B cell (primary cell): Measurements from ENCODE around the gene C10orf105. TPM values are rescaled to one million over a fixed set of nuclear protein-coding genes. Genes with fewer than 3 reads are reported as not detected.
A peak's percentile ranks its signal among the peaks of the same experiment; 100 is the strongest.

Source experiments
- ATAC-seq: fragments of 200-7000 bp; cut with Tn5 transposase; one replicate; pipeline ENCODE4 v1.10.0; 2021; ENCODE audit warnings: low read depth, mild to moderate bottlenecking, moderate number of reproducible peaks, moderate library complexity
- CTCF ChIA-PET: fragments of 350-600 bp; sonication (Branson Sonifier 250); formaldehyde crosslinking; loops from one replicate; lab custom pipeline; 2021; ENCODE audit warnings: antibody characterized with exemption, inconsistent platforms; lab: Charles Lee
- POLR2A ChIA-PET: fragments of 350-600 bp; sonication (Branson Sonifier 250); formaldehyde crosslinking; loops from one replicate; lab custom pipeline; 2021; ENCODE audit warnings: antibody characterized with exemption; lab: Charles Lee
- DNase-seq: peaks from one replicate; pipeline ENCODE4 v3.0.0; 2013
- H2AFZ ChIP-seq: 2 replicates; pipeline ENCODE4 v1.6.1; 2012; ENCODE audit warnings: mild to moderate bottlenecking, low read depth, low read length; ENCODE audit not compliant: insufficient read depth, poor library complexity, severe bottlenecking
- H3K27ac ChIP-seq, 2 donors: 1 replicate in 1 of 2; 2 replicates in 1 of 2; pipeline ENCODE4 v1.5.1; 2012 to 2013; ENCODE audit warnings: low read length in 2 of 2, mild to moderate bottlenecking in 2 of 2, moderate library complexity in 1 of 2
- H3K27me3 ChIP-seq, 4 experiments: fragments of 200-600 bp in 1 of 4; sonication (generic) in 1 of 4; replicated peaks in 1 of 4; 1 replicate in 2 of 4; 2 replicates in 2 of 4; pipeline versions ENCODE4 v1.6.1 to v1.7.0; 2013 to 2016; ENCODE audit warnings: low read length in 3 of 4, mild to moderate bottlenecking in 2 of 4, mixed read lengths in 1 of 4, moderate library complexity in 1 of 4; ENCODE audit not compliant: insufficient read depth in 4 of 4, control insufficient read depth in 3 of 4; ENCODE audit errors: control extremely low read depth in 1 of 4
- H3K36me3 ChIP-seq, 2 experiments: replicated peaks in 1 of 2; 1 replicate in 1 of 2; 2 replicates in 1 of 2; pipeline versions ENCODE4 v1.6.1 to v1.7.1; 2013; ENCODE audit warnings: low read length in 1 of 2; ENCODE audit not compliant: insufficient read depth in 2 of 2, control insufficient read depth in 1 of 2; ENCODE audit errors: control extremely low read depth in 1 of 2, extremely low read depth in 1 of 2
- H3K4me1 ChIP-seq, 2 donors: fragments of 200-600 bp in 1 of 2; sonication (generic) in 1 of 2; 1 replicate in 1 of 2; 2 replicates in 1 of 2; pipeline versions ENCODE4 v1.5.1 to v1.6.1; 2013 to 2017; ENCODE audit warnings: low read length in 2 of 2; ENCODE audit not compliant: control insufficient read depth in 2 of 2, insufficient read depth in 2 of 2
- H3K4me2 ChIP-seq: replicated peaks from 2 replicates; pipeline ENCODE3; 2012; ENCODE audit warnings: mild to moderate bottlenecking, low read depth, low read length; ENCODE audit not compliant: poor library complexity, severe bottlenecking
- H3K4me3 ChIP-seq, 5 experiments: fragments of 200-600 bp in 1 of 5; sonication (generic) in 1 of 5; 1 replicate in 3 of 5; 2 replicates in 2 of 5; pipeline versions ENCODE4 v1.5.1 to v1.7.0; 2011 to 2016; ENCODE audit warnings: low read length in 4 of 5, mild to moderate bottlenecking in 4 of 5, low read depth in 2 of 5, control low read depth in 1 of 5, moderate library complexity in 1 of 5; ENCODE audit not compliant: insufficient read depth in 1 of 5; ENCODE audit errors: control extremely low read depth in 1 of 5, extremely low read depth in 1 of 5
- H3K79me2 ChIP-seq: fragments of 200-600 bp; sonication (generic); one replicate; pipeline ENCODE4 v1.6.0; 2016; ENCODE audit warnings: low read length; ENCODE audit not compliant: control insufficient read depth, insufficient read depth
- H3K9ac ChIP-seq: fragments of 200-600 bp; sonication (generic); 2 replicates; pipeline ENCODE4 v1.6.1; 2017; ENCODE audit warnings: mild to moderate bottlenecking, low read length, moderate library complexity
- H3K9me3 ChIP-seq, 3 donors: one replicate each; pipeline versions ENCODE4 v1.6.1 to v1.7.1; 2013; ENCODE audit warnings: low read length in 2 of 3; ENCODE audit not compliant: control insufficient read depth in 2 of 3, insufficient read depth in 1 of 3; ENCODE audit errors: control extremely low read depth in 1 of 3
- H4K20me1 ChIP-seq: 2 replicates; pipeline ENCODE4 v1.6.0; 2012; ENCODE audit warnings: mild to moderate bottlenecking, low read length; ENCODE audit not compliant: insufficient read depth, control insufficient read depth, poor library complexity, severe bottlenecking
- H3K27ac Mint-ChIP-seq: one replicate; pipeline ENCODE4 v1.8.0; 2021; ENCODE audit warnings: mixed read lengths
- H3K27me3 Mint-ChIP-seq: one replicate; pipeline ENCODE4 v1.8.0; 2021; ENCODE audit warnings: mixed read lengths
- H3K4me1 Mint-ChIP-seq: one replicate; pipeline ENCODE4 v1.8.0; 2021; ENCODE audit warnings: mixed read lengths
- H3K4me3 Mint-ChIP-seq: one replicate; pipeline ENCODE4 v1.8.0; 2021; ENCODE audit warnings: mixed read lengths
- H3K9me3 Mint-ChIP-seq: one replicate; pipeline ENCODE4 v1.8.0; 2022; ENCODE audit warnings: mixed read lengths; ENCODE audit not compliant: insufficient read depth
- CTCF ChIP-seq: fragments of 200-600 bp; IDR thresholded peaks from one replicate; pipeline ENCODE4 v1.8.0; 2022; ENCODE audit warnings: antibody characterized with exemption, mild to moderate bottlenecking
- EZH2 ChIP-seq: IDR thresholded peaks from 2 replicates; pipeline ENCODE4 v1.6.1; 2012; ENCODE audit warnings: borderline replicate concordance, low read depth, mild to moderate bottlenecking, moderate library complexity, low read length; ENCODE audit not compliant: insufficient read depth, poor library complexity, severe bottlenecking
- WGBS: methylation state at CpG from one replicate; pipeline ENCODE4 v1.1.5; 2013; ENCODE audit warnings: missing lambda C conversion rate; ENCODE audit not compliant: insufficient coverage; 5-methylcytosine and 5-hydroxymethylcytosine counted together
- intact Hi-C: fragments of 100-400 bp; cut with micrococcal nuclease; formaldehyde crosslinking; loops from one replicate; pipeline ENCODE4 v1.10.0; 2022
- polyA plus RNA-seq: library from polyadenylated mRNA; depleted of rRNA; stranded (reverse); fragments of >200 nt; gene quantifications from 2 replicates; pipeline ENCODE4 v1.2.3, GENCODE V29; 2012
- total RNA-seq, 2 donors: library from RNA; stranded (reverse); fragments of 120-200 nt in 1 of 2; gene quantifications; 1 replicate in 1 of 2; 2 replicates in 1 of 2; pipeline versions ENCODE4 v1.2.3 to v1.2.4, GENCODE V29; 2013 to 2022

The C10orf105 gene
- total and polyA plus RNA-seq, 2 donors (not counting 1 experiment from before 2014, with no cell fraction given), result 0.03 TPM; not detected in 1

- peak overlapping the region; percentile 30 for H3K9ac ChIP-seq
- TF ChIP-seq EZH2 (no peak), CTCF (no peak)
- H3K9me3 ChIP-seq, result peaks cover 0 to 7% (median 0%) of the 10 kb centered on the region in 3 donors
- DNase-seq (peak; percentile 74), ATAC-seq (peak; percentile 67)
- Mint-ChIP-seq H3K4me3 (peak overlapping the region; percentile 83), H3K9me3 (no peaks in the 10 kb centered on the region), H3K27me3 (no peaks in the 10 kb centered on the region), H3K27ac (peak overlapping the region; percentile 92), H3K4me1 (peaks cover 55% of the 10 kb centered on the region)
- no peaks in the 10 kb centered on the region for H3K79me2 ChIP-seq
- ChIA-PET POLR2A (interaction anchor here (0.6 to 3.0 kb wide), 9 partner anchors 17 to 127 kb away, joined by 3 to 15 read pairs (median 4); partner anchors contain the start of gene VSIR), CTCF (interaction anchor here (1.0 to 6.1 kb wide), 16 partner anchors 11 to 151 kb away, joined by 3 to 36 read pairs (median 5); partner anchors contain the start of gene VSIR)
- H3K4me3 ChIP-seq, result peak overlapping the region in 4 of 5 experiments; percentile 2 to 36 (median 18)
- 22% methylated on average over 5 of the region's 8 CpGs for WGBS
- H3K27me3 ChIP-seq, result no peaks in the 10 kb centered on the region
- no peaks in the 10 kb centered on the region for H3K36me3 ChIP-seq
- peak overlapping the region; percentile 81 for H3K4me2 ChIP-seq
- H4K20me1 ChIP-seq, result no peaks in the 10 kb centered on the region
- peaks cover 40 to 69% of the 10 kb centered on the region in 2 donors for H3K4me1 ChIP-seq
- peak overlapping the region; percentile 47 for H2AFZ ChIP-seq
- peak overlapping the region; percentile 75 to 78 for H3K27ac ChIP-seq
- intact Hi-C loops, result loop anchor here (1.0 kb wide), 3 partner anchors 7 to 41 kb away; no protein-coding TSS in a partner anchor
Measured at GRCh38 chr10:71727738-71728737, 8.5 kb upstream of the C10orf105 start.
